ENCODE data around the gene PHACTR1. TPM values are rescaled to one million over a fixed set of nuclear protein-coding genes. Genes with fewer than 3 reads are reported as not detected.

The PHACTR1 gene
- total and polyA plus RNA-seq, 12 donors: 0.77 to 16.0 (median 3.5) TPM

- no peak overlapping the region for H3K27ac ChIP-seq
- no peaks in the 10 kb centered on the region for H3K4me1 ChIP-seq (replicated peaks in 1 of 2)
- H3K36me3 ChIP-seq (replicated peaks in 1 of 2): no peaks in the 10 kb centered on the region
- 67 to 74% (median 68%) methylated on average over 9 to 10 of the region's 10 CpGs for WGBS, 4 donors
- no peak for DNase-seq
- H3K9me3 ChIP-seq (replicated peaks in 1 of 3): no peaks in the 10 kb centered on the region
- H3K4me3 ChIP-seq: no peak overlapping the region
- TF ChIP-seq POLR2A (IDR thresholded peaks at IDR 0.05): no peak
- TF ChIP-seq CTCF (IDR thresholded peaks at IDR 0.05): no peak
- H3K27me3 ChIP-seq: no peaks in the 10 kb centered on the region
- intact Hi-C loops (cut with DNase I): no loop called here
Measured at GRCh38 chr6:13135152-13135551, 418.6 kb downstream of the PHACTR1 start.

- Histone ChIP-seq H3K27me3 (no peaks in the 10 kb centered on the region), H3K9me3 (replicated peaks in 1 of 3) (no peaks in the 10 kb centered on the region), H3K36me3 (replicated peaks in 1 of 2) (no peaks in the 10 kb centered on the region), H3K27ac (no peak overlapping the region), H3K4me3 (no peak overlapping the region), H3K4me1 (replicated peaks in 1 of 2) (no peaks in the 10 kb centered on the region)
- no peak for TF ChIP-seq CTCF (IDR thresholded peaks at IDR 0.05)
- no peak for TF ChIP-seq POLR2A (IDR thresholded peaks at IDR 0.05)
- no peak for DNase-seq
- WGBS, 4 donors: 80 to 94% (median 85%) methylated on average over 2 of the region's 2 CpGs
- intact Hi-C loops (cut with DNase I): no loop called here
Measured at GRCh38 chr6:13139119-13139518, 422.6 kb downstream of the PHACTR1 start.

- intact Hi-C loops (cut with DNase I): no loop called here
- Histone ChIP-seq H3K4me1 (replicated peaks in 1 of 2) (no peaks in the 10 kb centered on the region), H3K27ac (no peak overlapping the region), H3K9me3 (replicated peaks in 1 of 3) (no peaks in the 10 kb centered on the region), H3K27me3 (no peaks in the 10 kb centered on the region), H3K36me3 (replicated peaks in 1 of 2) (no peaks in the 10 kb centered on the region), H3K4me3 (no peak overlapping the region)
- 60 to 87% (median 82%) methylated on average over 1 of the region's 1 CpG for WGBS, 4 donors
- no peak for TF ChIP-seq CTCF (IDR thresholded peaks at IDR 0.05)
- DNase-seq: no peak
Measured at GRCh38 chr6:13140980-13141379, 424.4 kb downstream of the PHACTR1 start.

GRCh38 chr6:13141387-13141786 lies 424.8 kb downstream of the PHACTR1 start:
- no peak for DNase-seq
- H3K36me3 ChIP-seq (replicated peaks in 1 of 2): no peaks in the 10 kb centered on the region
- TF ChIP-seq POLR2A (IDR thresholded peaks at IDR 0.05) (no peak), CTCF (IDR thresholded peaks at IDR 0.05) (no peak)
- H3K4me3 ChIP-seq: no peak overlapping the region
- H3K4me1 ChIP-seq (replicated peaks in 1 of 2): no peaks in the 10 kb centered on the region
- H3K27ac ChIP-seq: no peak overlapping the region
- H3K27me3 ChIP-seq: no peaks in the 10 kb centered on the region
- H3K9me3 ChIP-seq (replicated peaks in 1 of 3): no peaks in the 10 kb centered on the region
- 58 to 80% (median 66%) methylated on average over 7 of the region's 7 CpGs for WGBS, 4 donors
- intact Hi-C loops (cut with DNase I): no loop called here
